GM19324 (cell line): ENCODE data around the gene MS4A8.
"Not testable (repeated sequence)": the region's sequence is repeated elsewhere in the genome, so short reads cannot be mapped to it uniquely, and the experiment has no call there.

Source experiments
- ATAC-seq: cut with Tn5 transposase; IDR thresholded peaks from one replicate; pipeline ENCODE4 v1.9.1; 2021; ENCODE audit warnings: mild to moderate bottlenecking, moderate library complexity; ENCODE audit not compliant: unreplicated experiment, low FRiP score

The MS4A8 gene, protein sequence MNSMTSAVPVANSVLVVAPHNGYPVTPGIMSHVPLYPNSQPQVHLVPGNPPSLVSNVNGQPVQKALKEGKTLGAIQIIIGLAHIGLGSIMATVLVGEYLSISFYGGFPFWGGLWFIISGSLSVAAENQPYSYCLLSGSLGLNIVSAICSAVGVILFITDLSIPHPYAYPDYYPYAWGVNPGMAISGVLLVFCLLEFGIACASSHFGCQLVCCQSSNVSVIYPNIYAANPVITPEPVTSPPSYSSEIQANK

DNA sequence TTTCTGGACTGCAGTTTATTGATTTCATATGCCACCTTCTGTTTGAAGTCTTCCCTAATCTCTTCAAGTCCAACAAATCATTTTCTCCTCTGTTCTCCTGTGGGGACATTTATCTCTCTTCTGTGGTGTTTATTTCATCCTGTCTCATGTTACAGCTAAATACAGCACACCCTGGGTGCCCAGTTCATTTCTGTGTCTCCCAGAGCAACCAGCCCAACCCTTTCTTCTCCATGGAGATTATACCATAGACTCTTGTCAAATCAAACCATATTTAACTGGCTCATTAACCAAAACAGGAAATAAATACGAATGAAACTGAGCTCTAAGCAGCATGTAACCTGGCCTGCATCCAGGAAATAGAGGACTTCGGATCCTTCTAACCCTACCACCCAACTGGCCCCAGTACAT is at the start of gene MS4A8:
MS4A8 (plus strand) TSS at position 329 of the 408 bp plus-strand sequence. CDS start 1,249 bp downstream, outside the sequence.
- ATAC-seq, result no peak

DNA sequence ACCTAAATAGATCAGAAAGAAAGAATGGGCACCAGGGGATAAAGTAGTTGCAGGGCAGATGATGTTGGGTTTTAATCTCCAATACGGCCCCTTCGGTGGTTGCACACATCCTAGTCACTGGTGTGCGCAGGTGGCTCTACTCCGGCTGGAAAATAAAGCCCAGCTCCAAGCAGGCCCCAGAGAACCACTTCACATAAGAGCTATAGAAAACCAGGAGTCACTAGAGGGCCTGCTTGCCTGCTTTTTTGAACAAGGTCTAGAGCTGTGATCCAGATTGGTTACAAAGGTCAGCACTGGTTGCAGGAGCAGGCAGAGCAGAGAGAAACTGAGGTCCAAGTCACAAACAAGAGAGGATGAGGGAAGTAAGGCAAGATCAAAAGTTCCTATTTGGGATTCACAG is 41.5 kb upstream of the MS4A8 start:
- no peak for ATAC-seq

DNA sequence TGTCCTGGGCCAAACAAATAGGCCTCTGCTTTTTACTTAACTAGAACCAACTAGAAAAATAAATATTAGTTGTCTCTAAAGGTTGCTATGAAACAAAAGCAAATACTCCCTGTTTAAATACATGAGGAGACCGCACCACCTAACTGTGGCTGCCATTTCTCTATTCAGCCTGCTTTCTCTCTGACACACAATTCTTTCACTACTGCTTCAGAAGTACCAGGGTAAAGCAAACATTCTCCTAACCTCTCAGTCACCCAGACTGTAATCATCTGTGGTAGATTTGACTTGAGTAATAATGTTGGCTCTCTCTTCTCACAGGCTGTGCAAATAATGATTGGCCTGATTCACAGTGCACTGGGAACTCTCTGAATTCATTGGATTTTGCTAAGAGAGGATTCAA is 41.0 kb upstream of the MS4A8 start:
- no peak for ATAC-seq

DNA sequence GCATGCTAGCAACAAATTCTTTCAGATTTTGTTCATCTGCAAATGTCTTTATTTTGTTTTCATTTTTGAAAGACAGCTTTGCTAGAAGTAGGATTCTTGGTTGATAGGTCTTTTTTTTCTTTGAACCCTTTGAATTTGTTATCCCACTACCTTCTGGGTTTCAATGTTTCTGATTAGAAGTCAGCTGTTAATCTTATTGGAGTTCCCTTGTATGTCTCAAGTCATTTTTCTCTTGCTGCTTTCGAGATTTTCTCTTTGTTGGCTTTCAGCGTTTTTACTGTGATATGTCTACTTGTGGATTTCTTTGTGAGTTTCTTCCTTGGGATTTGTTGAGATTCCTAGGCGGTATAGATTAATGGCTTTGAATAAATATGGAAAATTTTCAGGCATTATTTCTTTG is 27.2 kb upstream of the MS4A8 start:
- ATAC-seq, result no peak

DNA sequence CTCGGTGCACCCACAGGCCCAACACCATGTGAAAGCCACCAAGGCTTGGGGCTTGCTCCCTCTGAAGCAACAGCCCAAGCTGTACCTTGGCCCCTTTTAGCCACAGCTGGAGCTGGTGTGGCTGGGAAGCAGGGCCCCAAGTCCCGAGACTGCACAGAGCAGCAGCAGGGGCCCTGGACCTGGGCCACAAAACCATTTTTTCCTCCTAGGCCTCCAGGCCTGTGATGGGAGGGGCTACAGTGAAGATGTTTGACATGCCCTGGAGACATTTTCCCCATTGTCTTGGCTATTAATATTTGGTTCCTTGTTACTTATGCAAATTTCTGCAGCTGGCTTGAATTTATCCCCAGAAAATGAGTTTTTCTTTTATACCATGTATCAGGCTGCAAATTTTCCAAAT is 21.2 kb upstream of the MS4A8 start:
- ATAC-seq, result not testable (repeated sequence)

DNA sequence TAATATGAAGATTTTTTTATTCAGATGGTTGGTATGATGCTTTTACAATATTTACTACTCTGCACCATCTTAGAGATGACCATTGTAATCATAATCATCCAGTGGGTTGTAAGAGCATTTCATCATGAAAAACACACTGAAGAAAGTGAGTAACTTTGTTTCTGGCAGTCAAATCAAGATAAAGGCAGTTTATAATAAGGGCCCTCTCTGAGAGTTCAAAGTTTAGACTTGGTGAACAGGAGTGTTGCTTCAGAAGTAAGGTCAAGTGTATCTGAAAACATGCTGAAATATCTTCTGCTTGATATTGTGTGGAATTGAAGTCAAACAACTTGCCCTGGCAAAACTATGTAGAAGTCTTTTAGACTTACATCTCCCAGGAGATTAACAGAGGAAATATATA is 19.5 kb upstream of the MS4A8 start:
- no peak for ATAC-seq

DNA sequence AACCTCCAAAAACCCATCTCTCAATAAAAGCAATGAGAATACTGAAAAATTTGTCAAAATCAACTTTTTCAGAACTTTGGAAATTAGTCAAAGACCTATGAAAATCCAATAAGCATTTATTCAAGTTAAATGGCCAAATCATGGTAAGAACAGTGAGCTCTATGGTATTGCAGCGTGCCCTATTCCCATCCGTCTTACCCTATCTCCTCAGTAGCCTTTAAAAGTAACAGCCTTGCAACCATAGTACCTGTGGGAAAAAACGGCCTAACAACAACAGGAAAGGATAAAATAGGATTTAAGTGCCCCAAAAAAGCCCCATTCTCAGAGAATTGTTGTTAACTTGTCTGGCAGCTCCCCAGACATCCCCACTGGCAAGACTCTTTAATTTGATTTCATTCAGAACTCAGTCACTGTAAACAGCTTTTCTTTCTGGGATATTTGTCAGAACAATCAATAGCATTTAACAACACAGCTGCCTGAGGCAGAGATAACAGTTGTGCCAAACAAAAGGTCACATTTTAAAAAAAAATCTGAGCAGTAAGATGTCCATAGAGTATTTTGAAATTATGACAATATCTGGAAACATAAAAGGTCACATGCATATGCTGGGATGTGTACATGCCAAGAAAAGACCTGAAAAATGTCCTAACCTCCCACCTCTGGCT is 18.8 kb upstream of the MS4A8 start:
- ATAC-seq, result no peak

DNA sequence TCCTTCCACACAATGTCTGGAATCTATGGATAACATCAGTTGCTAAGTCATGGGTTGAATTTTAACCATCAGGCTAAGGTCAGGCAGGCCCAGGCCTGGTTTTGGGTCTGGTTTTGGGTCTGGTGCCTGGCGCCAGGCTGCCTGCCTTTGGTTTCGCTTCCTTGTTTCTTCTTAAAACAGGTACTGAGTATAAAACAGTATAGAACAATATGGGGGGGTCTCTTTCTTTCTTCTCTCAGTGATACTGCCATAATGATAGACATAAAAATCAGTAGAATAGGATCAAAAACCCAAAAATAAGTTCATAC is 14.9 kb upstream of the MS4A8 start:
- not testable (repeated sequence) for ATAC-seq

DNA sequence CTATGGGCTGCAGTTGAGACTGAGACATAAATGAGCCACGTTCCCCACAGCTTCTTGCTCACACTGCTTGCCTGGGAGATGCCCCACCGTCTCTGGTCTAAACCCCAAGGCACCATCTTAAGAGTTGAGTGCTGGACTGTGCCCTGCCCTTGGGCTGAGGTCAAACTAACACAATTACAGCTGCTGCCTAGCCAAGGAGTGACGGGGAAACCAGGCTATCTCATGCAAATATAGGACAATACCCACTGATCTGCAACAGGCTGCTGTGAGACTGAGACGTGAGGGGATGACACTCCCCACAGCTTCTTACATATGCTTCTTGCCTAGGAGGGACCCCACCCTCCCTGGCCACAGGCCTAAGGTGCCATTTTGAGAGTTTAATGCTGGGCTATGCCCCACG is 7.8 kb upstream of the MS4A8 start:
- no peak for ATAC-seq

DNA sequence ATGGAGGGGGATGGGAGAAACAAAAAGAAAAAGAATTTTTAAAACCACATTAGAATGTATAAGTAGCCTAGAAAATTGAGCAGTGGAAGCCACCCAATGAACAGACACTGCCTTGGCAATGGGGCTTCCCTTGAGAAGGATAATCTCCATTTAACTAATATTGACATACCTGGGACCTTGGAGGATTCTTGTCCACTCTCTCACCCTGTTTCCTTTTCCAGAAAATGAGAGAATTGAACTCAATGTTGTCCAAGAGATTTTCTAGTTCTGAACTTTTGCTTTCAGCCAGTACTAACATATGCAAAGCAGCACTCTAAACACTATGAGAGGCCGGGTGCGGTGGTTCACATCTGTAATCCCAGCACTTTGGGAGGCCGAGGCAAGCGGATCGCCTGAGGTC is 524 bp downstream of the MS4A8 start:
- ATAC-seq, result no peak

DNA sequence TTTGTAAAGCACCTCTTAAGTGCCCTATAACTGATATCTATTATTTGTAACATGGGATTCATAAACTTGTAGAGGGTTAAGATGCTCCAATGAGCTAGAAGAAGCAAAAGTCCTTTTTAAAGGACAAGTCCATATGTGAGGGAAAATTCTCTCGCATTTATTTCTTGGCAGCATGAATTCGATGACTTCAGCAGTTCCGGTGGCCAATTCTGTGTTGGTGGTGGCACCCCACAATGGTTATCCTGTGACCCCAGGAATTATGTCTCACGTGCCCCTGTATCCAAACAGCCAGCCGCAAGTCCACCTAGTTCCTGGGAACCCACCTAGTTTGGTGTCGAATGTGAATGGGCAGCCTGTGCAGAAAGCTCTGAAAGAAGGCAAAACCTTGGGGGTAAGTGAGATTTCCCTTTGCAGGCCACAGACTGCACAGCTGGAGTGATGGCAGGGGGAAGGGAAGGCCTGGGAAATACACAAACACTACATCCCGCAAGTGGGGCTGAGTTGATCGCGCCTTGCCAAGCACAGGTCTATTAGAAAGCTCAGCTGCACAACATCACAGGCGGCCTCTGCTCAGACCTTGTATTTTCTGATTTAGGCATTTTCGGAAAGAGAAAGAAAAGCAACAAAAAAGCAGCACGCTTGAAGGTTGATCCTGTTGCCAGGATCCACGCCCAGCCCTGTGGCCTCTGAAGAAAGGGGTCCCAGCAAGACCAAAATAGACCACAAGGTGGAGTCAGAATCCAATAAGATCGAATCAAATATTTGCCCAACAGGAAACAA is 1.5 kb downstream of the MS4A8 start:
- no peak for ATAC-seq

DNA sequence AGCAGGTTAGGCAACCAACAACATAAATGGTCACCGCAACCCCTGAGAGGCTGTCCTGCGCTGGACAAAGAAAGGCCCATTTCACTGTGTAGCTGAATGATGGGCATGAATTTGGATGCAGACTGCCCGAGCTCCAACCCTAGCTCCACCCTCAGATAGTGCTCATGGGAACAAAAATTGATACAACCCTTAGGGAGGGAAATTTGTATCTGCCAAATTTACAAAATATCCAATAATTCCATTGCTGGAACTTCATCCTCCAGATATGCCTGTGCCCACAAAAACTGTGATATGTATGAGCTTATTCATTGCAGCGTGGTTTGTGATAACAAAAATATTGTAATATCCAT is 2.0 kb downstream of the MS4A8 start:
- no peak for ATAC-seq

DNA sequence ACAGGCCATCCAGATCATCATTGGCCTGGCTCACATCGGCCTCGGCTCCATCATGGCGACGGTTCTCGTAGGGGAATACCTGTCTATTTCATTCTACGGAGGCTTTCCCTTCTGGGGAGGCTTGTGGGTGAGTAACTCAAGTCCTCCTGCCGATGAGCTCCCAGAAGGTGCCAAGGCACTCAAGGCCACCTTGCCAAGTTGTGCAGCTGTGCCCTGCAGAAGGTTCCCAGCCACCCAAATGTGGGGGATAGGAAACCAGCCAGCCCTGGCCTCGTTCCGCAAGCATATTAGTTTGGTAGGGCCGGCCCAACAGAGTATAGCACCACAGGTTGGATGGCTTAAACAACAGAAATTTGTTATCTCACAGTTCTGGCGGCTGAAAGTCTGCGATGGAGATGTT is 4.0 kb downstream of the MS4A8 start:
- ATAC-seq, result no peak

DNA sequence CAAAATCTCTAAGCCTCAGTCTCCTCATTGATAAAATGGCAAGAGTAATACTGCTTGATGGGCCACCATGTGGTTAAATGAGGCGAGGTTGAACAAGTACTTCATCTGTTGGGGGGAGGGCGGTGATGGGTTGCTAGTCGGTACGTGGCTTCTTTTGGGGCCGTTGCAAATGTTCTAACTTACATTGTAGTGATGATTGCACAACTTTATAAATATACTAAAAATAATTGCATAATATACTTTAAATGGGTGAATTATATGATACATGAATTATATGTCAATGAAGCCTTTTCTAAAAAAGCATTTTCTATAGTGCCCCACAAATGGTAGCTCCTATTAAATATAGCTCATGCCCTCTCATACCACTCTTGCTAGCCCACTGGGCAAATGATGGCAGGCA is 6.5 kb downstream of the MS4A8 start:
- no peak for ATAC-seq

DNA sequence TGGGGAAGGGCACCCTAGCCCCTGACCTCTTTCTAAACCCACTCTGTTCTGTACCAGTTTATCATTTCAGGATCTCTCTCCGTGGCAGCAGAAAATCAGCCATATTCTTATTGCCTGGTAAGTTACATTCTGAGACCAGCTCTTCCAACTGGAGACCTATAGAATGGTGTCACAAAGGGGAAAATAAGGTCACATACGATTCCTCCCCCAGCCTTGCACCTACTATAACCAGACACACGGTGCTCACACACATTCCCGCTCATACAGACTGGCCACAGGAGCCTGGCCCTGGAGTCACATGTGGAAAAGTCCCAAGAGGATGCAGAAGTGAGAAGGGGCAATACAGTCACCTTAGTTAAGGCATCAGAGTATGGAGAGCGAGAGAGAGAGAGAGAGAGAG is 7.5 kb downstream of the MS4A8 start:
- no peak for ATAC-seq

DNA sequence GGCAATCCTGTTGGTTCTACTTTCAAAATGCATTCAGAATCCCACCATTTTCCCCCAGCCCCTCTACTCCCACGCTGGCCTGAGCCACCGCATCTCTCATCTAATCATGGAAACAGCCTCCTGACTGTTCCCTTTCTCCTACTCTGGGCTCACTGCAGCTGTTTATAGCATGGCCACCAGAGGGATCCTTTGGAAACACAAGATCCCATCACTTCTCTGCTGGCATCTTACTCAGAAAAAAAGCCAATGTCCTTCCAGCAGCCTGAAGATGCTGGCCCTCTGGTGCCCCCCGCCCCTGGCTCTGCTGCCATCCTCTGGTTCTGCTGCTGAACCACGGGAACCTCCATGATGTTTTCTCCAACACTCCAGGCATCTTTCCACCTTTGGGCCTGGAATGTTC is 11.1 kb downstream of the MS4A8 start:
- no peak for ATAC-seq

DNA sequence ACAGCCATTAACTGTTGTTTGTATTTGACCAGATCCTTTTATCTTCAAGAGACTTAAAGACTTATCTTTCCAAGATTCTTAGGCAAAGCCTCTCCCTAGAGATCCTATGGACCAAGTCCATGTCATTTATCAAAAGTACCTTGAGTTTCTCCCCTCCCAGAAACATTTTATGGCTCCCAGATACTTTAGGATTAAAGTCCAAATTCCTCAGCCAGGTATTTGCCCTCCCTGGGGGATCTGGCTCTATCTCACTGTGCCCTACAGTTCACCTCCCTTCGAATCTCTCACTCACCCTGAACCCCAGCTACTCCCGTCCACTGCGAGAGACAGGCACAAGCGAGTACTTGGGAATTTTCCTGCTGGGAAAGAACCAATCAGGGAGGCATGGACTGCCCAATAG is 11.9 kb downstream of the MS4A8 start:
- ATAC-seq, result no peak

DNA sequence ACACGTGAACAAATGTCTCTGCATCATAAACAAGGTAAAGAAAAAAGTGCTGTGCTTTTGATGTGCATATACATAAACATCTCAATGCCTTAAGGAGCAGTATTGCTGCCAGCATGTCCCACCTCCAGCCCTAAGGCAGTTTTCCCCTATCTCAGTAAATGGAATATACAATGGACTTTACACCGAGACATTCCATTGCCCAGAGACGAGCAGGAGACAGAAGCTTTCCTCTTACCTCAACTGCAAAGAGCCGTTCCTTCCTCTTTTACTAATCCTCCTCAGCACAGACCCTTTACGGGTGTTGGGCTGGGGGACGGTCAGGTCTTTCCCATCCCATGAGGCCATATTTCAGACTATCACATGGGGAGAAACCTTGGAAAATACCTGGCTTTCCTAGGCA is 14.0 kb downstream of the MS4A8 start:
- not testable (repeated sequence) for ATAC-seq

DNA sequence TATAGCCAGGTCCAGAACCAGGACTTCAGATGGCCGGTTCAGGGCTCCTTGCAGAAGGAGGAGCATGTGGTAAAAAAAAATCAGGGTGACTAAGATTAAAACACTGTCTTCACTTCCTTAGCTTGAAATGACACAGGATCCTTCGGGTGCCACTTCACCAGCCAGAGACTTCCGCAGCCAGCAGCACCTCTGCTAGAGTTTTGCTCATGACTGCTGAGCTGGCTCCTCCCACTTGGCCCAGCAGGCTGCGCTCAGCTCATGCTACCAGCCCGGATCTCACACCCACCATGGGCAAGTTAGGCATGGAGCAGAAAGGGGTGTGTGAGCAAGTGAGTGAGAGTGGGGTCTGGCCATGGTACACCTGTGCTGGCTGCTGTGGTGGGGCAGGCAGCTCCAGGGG is 18.5 kb downstream of the MS4A8 start:
- no peak for ATAC-seq

DNA sequence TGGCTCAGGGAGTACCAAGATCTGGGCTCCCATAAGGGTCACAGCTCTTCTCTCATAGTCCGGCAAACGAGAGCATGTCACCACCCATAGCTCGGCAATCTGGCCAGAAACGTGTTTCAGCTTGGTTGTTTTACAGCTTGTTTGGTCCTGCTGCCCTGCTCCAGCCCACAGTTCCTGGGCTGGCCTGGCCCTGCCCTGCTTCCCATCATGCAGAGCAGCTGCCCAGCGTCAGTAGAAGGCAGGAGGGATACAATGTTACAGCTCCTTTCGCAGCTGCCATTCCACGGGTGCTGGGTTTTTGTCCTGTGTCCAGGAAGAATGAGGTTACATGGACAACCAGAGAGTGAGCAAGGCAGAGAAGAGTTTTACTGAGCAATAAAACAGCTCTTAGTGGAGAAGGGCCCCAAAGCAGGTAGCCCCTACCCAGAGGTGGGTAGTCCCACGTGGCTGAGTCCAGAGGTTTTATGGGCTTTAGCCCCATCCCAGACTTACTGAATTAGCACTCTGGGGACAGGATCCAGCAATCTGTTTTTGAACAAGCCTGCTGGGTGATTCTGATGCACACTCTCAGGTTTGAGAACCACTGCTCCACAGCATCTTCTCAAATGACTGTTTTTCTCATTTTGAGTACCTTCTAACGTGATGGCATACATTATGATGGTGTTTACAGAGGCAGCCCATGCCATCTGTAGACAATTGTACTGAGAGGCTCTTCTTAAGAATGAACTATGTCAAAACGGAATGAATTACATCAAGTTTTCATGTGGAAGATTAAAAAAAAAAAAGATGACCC is 19.3 kb downstream of the MS4A8 start:
- ATAC-seq, result no peak

DNA sequence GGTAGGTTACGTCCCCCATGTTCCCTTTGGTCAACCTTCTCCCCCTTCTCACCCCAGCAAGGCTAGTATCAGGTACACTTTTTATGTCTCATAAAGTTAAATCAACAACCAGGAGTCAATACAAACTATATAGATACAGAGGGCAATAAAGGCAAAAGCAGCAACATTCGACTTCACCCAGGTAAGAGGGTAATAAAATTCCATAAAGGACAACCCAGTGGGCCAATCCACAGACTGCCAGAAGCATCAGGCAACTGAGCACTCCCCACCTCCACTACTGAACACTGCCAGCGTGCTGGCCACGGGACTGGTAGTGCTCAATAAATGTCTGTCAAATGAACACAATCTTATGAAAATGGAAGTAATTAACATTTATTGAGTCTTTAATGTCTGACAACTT is 20.0 kb downstream of the MS4A8 start:
- no peak for ATAC-seq
